HG02610 (cell line): ENCODE measurements around the gene MCAT.
"Not testable (repeated sequence)": the region's sequence is repeated elsewhere in the genome, so short reads cannot be mapped to it uniquely, and the experiment has no call there.

Source experiments
- ATAC-seq: cut with Tn5 transposase; IDR thresholded peaks from one replicate; pipeline ENCODE4 v1.9.1; 2021; ENCODE audit warnings: mild to moderate bottlenecking, moderate library complexity; ENCODE audit not compliant: unreplicated experiment

The MCAT gene

DNA sequence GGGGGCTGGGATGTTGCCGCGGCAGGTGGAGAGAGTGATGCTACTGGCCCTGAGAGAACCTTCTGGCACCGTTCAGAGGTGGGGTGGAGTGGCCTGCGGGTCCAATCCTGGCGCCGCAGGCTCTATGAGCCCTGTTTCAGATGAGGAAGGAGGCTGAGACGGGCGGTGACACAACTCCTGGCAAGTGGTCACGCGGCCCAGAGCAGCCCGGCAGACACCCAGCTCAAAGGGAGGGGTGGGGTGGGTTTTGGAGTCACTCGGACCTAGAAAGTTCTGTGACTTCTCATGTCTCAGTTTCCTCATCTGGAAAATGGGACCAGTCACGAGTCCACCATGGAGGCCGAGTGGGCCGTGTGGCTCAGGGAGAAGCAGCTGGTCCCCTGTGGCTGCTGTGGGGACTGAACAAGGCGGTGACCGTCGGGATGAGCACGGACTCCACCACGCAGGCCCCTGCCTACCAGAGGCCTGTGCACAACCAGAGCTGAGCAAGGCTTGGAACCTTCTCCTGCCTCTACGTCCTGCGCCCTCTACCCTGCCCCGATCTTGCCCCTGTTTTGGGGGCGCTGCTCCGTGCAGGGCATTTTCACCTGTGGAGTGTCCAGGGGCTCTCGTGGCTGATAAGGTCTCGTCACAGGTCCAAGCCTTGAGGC is 11.8 kb upstream of the MCAT start:
- ATAC-seq = no peak

DNA sequence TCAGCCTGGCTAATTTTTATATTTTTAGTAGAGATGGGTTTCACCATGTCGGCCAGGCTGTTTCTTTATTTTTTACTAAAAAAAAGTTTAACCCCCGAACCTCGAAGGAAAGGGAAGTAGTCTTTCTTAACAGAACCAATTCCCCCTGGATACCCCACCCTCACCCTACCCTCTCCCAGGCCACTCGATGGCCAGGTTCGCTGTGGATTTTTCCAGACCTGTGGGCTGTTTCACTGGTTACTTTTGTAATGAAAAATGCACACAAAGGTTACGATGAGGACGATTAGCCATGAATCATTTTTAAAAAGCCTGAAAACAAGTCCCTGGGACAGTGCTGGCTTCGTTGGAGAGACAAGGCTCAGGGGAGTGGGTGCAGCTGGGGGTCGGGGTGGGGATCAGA is 10.7 kb upstream of the MCAT start:
- no peak for ATAC-seq

GRCh38 chr22:43152357-43153071 is 9.3 kb upstream of the MCAT start:
- no peak for ATAC-seq

- ATAC-seq = no peak
These were observed 8.8 kb upstream of the MCAT start for GRCh38 chr22:43152003-43152356.

- no peak for ATAC-seq
These were observed 8.2 kb upstream of the MCAT start, which contains the start of gene TSPO for GRCh38 chr22:43151251-43152002. Gene TSPO, plus strand, starts transcription at chr22:43151559. Its CDS starts 7,680 bp downstream, at chr22:43159239.

GRCh38 chr22:43150731-43151206 is 7.6 kb upstream of the MCAT start:
- ATAC-seq = no peak

DNA sequence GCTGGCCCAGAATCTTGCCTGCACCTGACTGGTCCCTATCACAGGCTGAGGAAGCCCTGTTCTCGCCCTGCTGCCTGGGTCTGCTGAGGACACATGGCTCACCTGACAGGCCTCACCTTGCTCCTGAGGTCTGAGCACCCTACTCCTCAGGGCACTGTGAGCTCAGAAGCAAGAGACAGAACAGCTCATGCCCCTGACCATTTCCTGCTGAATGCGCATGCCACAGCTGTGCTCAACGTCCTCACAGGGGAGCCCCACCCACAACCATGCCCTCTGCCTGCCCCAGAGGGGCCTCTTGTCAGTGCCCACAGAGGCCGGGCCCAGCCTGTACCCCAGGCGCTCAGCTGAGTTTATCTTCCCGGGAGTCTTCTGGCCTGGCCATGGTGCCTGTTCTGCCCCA is 5.4 kb upstream of the MCAT start:
- no peak for ATAC-seq

GRCh38 chr22:43147821-43148220 is 4.6 kb upstream of the MCAT start:
- no peak for ATAC-seq

DNA sequence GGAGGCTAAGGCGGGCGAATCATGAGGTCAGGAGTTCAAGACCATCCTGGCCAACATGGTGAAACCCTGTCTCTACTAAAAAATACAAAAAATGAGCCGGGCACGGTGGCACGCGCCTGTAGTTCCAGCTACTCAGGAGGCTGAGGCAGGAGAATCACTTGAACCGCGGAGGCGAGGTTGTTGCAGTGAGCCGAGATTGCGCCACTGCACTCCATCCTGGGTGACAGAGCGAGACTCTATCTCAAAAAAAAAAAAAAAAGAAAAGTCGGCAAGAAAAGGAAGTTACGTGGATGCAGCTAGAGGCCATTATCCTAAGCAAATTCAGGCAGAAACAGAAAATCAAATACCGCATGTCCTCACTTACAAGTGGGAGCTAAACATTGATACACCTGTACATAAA is 3.1 kb upstream of the MCAT start:
- not testable (repeated sequence) for ATAC-seq

DNA sequence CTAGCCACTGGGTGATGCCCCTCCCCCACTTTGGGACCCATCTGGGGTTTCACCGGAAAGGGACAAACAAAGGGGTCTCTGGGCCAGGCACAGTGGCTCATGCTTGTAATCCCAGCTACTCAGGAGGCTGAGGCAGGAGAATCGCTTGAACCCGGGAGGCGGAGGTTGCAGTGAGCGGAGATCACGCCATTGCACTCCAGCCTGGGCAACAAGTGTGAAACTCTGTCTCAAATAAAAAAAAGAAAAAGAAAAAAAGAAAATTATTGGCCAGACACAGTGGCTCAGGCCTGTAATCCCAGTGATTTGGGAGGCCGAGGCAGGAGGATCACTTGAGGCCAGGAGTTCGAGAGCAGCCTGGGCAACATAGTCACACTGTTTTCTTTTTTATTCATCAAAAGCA is 2.2 kb upstream of the MCAT start:
- ATAC-seq = not testable (repeated sequence)

- no peak for ATAC-seq
These were observed 1.8 kb upstream of the MCAT start for GRCh38 chr22:43144949-43145348.

- no peak for ATAC-seq
These were observed 6.4 kb downstream of the MCAT start for GRCh38 chr22:43136801-43137200.

DNA sequence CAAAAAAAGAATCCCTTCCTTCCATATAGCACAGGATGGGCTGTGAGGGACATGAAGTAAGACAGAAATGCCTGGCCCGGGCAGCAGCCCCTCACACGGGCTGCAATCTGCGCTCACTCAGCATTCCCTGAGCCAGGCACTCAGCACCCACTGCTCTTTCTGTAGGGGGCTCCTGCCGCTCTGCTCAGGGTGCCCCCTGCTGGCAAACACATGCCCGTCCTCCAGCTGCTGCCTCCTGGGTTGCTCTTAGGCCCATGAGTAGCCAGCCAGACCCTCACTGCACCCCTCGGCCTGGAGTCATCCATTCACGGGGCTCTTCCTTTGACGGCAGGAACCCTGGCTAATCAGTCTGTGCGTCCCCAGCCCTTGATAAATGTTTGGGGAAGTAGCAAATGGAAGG is 6.9 kb downstream of the MCAT start:
- no peak for ATAC-seq

DNA sequence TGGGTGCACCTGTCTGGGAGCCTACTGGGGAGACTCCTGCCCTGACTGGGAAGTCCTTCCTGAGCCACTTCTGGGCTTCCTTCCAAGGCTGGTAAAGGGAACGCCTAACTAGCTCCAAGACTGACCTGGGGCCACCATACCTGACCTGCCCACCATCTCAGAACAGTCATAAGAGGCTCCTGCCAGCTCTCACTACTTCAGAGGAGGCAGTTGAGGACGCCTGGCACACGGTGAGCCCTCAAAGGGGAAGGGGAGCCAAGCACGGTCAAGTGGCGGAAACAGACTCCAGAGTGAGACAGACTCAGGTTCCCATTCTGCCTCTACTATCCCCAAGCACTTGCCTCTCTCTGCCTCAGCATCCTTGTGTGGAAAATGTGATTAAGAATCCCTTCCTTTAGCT is 7.6 kb downstream of the MCAT start:
- no peak for ATAC-seq

DNA sequence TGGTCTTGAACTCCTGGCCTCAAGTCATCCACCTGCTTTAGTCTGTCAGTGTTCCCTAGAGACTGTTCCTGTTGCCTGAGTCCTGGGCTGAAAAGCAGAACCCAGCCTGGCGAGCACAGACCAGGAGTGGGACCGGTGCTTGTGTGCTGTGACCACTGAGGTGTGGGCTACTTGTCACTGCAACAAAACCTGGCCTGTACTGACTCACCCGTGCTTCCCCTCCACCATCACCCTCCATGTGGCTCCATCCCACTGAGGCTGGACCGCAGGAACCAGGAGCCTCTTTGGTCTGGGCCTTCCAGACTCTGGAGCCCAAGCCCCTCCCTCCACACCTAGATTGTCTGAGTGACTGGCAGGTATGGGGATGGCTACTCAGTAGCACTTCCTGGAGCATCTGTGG is 8.6 kb downstream of the MCAT start:
- ATAC-seq = no peak

- no peak for ATAC-seq
These were observed 9.8 kb downstream of the MCAT start for GRCh38 chr22:43133401-43133800.

- no peak for ATAC-seq
These were observed 11.3 kb downstream of the MCAT start for GRCh38 chr22:43131773-43132501.

DNA sequence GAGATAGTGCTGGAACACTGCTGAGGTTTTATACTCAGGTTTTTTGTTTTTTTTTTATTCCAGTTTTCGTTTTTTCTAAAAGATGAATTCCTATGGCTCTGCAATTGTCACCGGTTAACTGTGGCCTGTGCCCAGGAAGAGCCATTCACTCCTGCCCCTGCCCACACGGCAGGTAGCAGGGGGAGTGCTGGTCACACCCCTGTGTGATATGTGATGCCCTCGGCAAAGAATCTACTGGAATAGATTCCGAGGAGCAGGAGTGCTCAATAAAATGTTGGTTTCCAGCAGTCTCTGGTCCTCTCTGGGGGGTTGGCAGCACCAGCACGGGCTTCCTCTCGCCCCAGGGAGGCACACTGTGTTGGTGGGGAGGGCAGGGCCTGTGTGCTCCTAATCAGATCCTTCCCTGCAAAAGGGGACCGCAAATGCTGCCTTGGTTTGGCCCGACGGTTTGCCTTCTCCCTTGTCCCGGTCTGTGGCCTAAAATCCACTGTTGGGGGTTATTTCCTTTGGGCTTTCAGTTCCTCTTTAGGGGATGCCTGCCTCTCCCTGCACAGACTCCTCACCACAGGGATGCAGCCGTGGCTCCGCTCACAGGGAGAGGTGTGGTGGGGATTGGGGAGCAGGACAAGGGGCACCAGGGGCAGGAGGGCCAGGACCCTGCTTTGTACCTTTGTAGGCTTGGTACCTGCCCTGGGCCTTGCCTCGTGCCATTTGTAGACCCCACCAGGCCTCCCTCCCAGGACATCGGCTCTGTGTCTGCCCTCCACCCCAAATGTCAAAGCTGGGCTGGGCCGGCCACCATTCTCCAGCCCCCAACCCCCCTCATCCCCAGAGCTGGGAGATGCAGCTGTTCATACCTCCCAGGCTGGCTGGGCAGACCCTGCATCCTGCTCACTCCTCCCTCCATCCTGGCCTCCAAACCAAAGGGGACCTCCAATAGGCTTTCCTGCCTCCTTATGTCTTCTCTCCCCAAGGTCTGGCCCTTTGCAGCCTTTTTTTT is 13.5 kb downstream of the MCAT start:
- ATAC-seq = no peak

DNA sequence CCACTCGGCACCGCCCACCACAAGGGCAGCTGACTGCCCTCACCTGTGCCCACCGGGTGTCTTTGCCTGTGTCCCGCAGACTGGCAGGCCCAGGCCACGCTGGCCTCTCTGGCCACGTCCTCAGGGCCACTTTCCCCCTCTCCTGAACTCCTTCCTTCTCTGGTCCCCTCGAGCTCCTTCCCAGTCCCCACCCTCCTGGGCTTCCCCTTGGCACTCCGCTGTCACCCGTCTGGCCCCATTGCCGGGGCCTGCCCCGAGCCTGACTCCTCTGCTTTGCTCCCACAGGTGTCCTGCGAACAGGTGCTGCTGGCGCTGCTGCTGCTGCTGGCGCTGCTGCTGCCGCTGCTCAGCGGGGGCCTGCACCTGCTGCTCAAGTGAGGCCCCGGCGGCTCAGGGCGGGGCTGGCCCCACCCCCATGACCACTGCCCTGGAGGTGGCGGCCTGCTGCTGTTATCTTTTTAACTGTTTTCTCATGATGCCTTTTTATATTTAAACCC is 14.2 kb downstream of the MCAT start:
- ATAC-seq = no peak

DNA sequence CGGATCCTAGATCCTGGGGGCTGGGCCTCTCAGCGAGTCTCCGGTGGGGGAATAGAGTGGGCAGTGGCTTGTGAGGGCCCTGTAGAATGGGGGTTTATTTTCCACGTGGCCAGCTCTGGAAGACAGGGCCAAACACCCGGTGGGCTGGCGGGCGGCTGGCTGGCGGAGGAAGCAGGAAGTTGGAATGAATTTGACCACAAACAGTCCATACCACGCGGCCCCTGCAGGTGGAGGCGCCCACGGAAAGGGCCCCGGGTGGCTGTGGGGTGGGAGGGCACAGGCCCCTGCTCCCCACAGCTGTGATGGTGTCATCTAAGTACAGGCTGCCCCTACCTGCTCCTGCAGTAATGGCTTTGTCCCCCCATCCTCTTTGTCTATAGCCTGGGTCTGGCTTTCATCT is 15.1 kb downstream of the MCAT start:
- ATAC-seq = no peak
